HCT116 (cell line): ENCODE measurements around the gene CKMT2. TPM values are rescaled to one million over a fixed set of nuclear protein-coding genes. Genes with fewer than 3 reads are reported as not detected.

Experiments
- ATAC-seq: fragments of 200-7000 bp; cut with Tn5 transposase; 2 replicates; pipeline ENCODE4 v1.9.1; 2020; ENCODE audit warnings: mild to moderate bottlenecking, moderate library complexity
- BruUV-seq: library from RNA; stranded (reverse); fragments of 400-500 nt; replicated peaks from 2 replicates; lab custom pipeline; 2021; lab: Mats Ljungman, UMichigan
- CTCF ChIA-PET: fragments of 300-600 bp; sonication (Branson Sonifier 250); formaldehyde crosslinking; loops from one replicate; lab custom pipeline; 2021; ENCODE audit warnings: antibody characterized with exemption; lab: Charles Lee
- POLR2A ChIA-PET: fragments of 300-600, 350-600 bp; sonication (Branson Sonifier 250); formaldehyde crosslinking; loops from one replicate; lab custom pipeline; 2021; ENCODE audit warnings: antibody characterized with exemption; lab: Charles Lee
- RAD21 ChIA-PET, 2 experiments: fragments of 300-600 bp; sonication (Branson Sonifier 250); formaldehyde crosslinking; loops; one replicate each; lab custom pipeline; 2023; ENCODE audit warnings: low total read pairs in 2 of 2; ENCODE audit not compliant: uncharacterized antibody in 2 of 2, unreplicated experiment in 2 of 2, low non-redundant PET in 1 of 2; lab: Charles Lee
- DNase-seq: peaks from one replicate; pipeline ENCODE4 v3.0.0-alpha.2; 2010; ENCODE audit warnings: low read depth, low spot score
- H2AFZ ChIP-seq: fragments of 200-600 bp; shearing (Covaris generic), sonication (generic); 2 replicates; pipeline ENCODE4 v1.6.1; 2017; ENCODE audit warnings: low read depth, mixed run types, mixed read lengths, antibody characterized with exemption, low read length; ENCODE audit not compliant: poor library complexity, severe bottlenecking
- H3K27ac ChIP-seq: 2 replicates; pipeline ENCODE4 v1.5.1; 2012; ENCODE audit warnings: low read depth, low read length
- H3K27me3 ChIP-seq: fragments of 200-600 bp; sonication (generic); 2 replicates; pipeline ENCODE4 v1.6.1; 2016; ENCODE audit warnings: mixed run types, low read length, mixed read lengths; ENCODE audit not compliant: insufficient read depth
- H3K36me3 ChIP-seq, 2 experiments: fragments of 200-500 bp in 1 of 2; fragments of 200-600 bp in 1 of 2; sonication (Bioruptor generic) in 1 of 2; sonication (generic) in 1 of 2; 2 replicates each; pipeline versions ENCODE4 v1.5.1 to v1.6.1; 2014 to 2016; ENCODE audit warnings: low read length in 2 of 2, inconsistent platforms in 1 of 2, mixed read lengths in 1 of 2, mixed run types in 1 of 2; ENCODE audit not compliant: insufficient read depth in 2 of 2, control insufficient read depth in 1 of 2
- H3K4me1 ChIP-seq, 2 experiments: fragments of 200-600 bp in 1 of 2; sonication (generic) in 1 of 2; 2 replicates each; pipeline versions ENCODE4 v1.5.1 to v1.6.1; 2012 to 2017; ENCODE audit warnings: low read length in 2 of 2, inconsistent platforms in 1 of 2, mild to moderate bottlenecking in 1 of 2, mixed read lengths in 1 of 2, mixed run types in 1 of 2, moderate library complexity in 1 of 2; ENCODE audit not compliant: insufficient read depth in 2 of 2, control insufficient read depth in 1 of 2
- H3K4me2 ChIP-seq: fragments of 200-600 bp; sonication (generic); 2 replicates; pipeline ENCODE4 v1.6.1; 2017; ENCODE audit warnings: mixed run types, low read length, mixed read lengths
- H3K4me3 ChIP-seq, 2 experiments: fragments of 200-600 bp in 1 of 2; sonication (generic) in 1 of 2; replicated peaks in 1 of 2; 2 replicates each; pipeline ENCODE4 v1.5.1; 2011 to 2016; ENCODE audit warnings: low read length in 2 of 2, control low read depth in 1 of 2, low read depth in 1 of 2, mild to moderate bottlenecking in 1 of 2, mixed read lengths in 1 of 2, mixed run types in 1 of 2
- H3K79me2 ChIP-seq: fragments of 200-600 bp; sonication (generic); 2 replicates; pipeline ENCODE4 v1.6.1; 2017; ENCODE audit warnings: mild to moderate bottlenecking, mixed run types, low read length, moderate library complexity, mixed read lengths; ENCODE audit not compliant: insufficient read depth
- H3K9ac ChIP-seq: fragments of 200-600 bp; sonication (generic); 2 replicates; pipeline ENCODE4 v1.6.1; 2016; ENCODE audit warnings: low read length, mixed read lengths
- H3K9me2 ChIP-seq: fragments of 200-600 bp; sonication (generic), shearing (Covaris generic); 2 replicates; pipeline ENCODE4 v1.6.1; 2017; ENCODE audit warnings: mixed run types, mild to moderate bottlenecking, moderate library complexity; ENCODE audit not compliant: insufficient read depth
- H3K9me3 ChIP-seq, 2 experiments: fragments of 200-500 bp in 1 of 2; fragments of 200-600 bp in 1 of 2; sonication (Bioruptor generic) in 1 of 2; sonication (generic) in 1 of 2; 2 replicates each; pipeline ENCODE4 v1.6.1; 2014 to 2017; ENCODE audit warnings: low read length in 2 of 2, mixed read lengths in 2 of 2, inconsistent platforms in 1 of 2, low read depth in 1 of 2, mild to moderate bottlenecking in 1 of 2, mixed run types in 1 of 2, moderate library complexity in 1 of 2; ENCODE audit not compliant: control insufficient read depth in 1 of 2, insufficient read depth in 1 of 2
- H4K20me1 ChIP-seq: fragments of 200-600 bp; sonication (generic), shearing (Covaris generic); 2 replicates; pipeline ENCODE4 v1.6.1; 2017; ENCODE audit warnings: mixed run types, mild to moderate bottlenecking, moderate library complexity; ENCODE audit not compliant: insufficient read depth
- CBX3 ChIP-seq: IDR thresholded peaks from 2 replicates; pipeline ENCODE4 v1.6.1; 2012; ENCODE audit warnings: low read depth
- CEBPB ChIP-seq: IDR thresholded peaks from 2 replicates; pipeline ENCODE4 v1.6.1; 2012; ENCODE audit warnings: low read depth
- EZH2phosphoT487 ChIP-seq: fragments of 200-600 bp; IDR thresholded peaks from 2 replicates; pipeline ENCODE4 v1.6.1; 2018; ENCODE audit warnings: antibody characterized with exemption, borderline replicate concordance
- FOSL1 ChIP-seq: IDR thresholded peaks from 2 replicates; pipeline ENCODE4 v1.6.1; 2012; ENCODE audit warnings: low read depth
- JUND ChIP-seq: IDR thresholded peaks from 2 replicates; pipeline ENCODE4 v1.6.1; 2012
- MAX ChIP-seq: IDR thresholded peaks from 2 replicates; pipeline ENCODE4 v1.6.1; 2012
- POLR2A ChIP-seq: IDR thresholded peaks from 2 replicates; pipeline ENCODE4 v1.7.0; 2011; ENCODE audit warnings: borderline replicate concordance; ENCODE audit not compliant: insufficient read depth, insufficient read length; ENCODE audit errors: extremely low read depth
- RAD21 ChIP-seq: IDR thresholded peaks from 2 replicates; pipeline ENCODE4 v1.6.1; 2012; ENCODE audit warnings: low read depth, mild to moderate bottlenecking
- REST ChIP-seq: IDR thresholded peaks from 2 replicates; pipeline ENCODE4 v1.6.1; 2012; ENCODE audit warnings: low read depth
- TCF7L2 ChIP-seq: IDR thresholded peaks from 2 replicates; pipeline ENCODE4 v1.7.0; 2011; ENCODE audit warnings: borderline replicate concordance, inconsistent platforms; ENCODE audit not compliant: insufficient read depth, insufficient read length; ENCODE audit errors: extremely low read depth
- YY1 ChIP-seq: IDR thresholded peaks from 2 replicates; pipeline ENCODE4 v1.6.1; 2011; ENCODE audit warnings: low read length, low read depth, moderate library complexity, mild to moderate bottlenecking; ENCODE audit not compliant: insufficient replicate concordance; ENCODE audit errors: extremely low read depth
- ZFX ChIP-seq: fragments of 450-650 bp; IDR thresholded peaks from 2 replicates; pipeline ENCODE4 v1.6.1; 2017
- ZNF274 ChIP-seq: fragments of 200-500 bp; sonication (Bioruptor generic); IDR thresholded peaks from 2 replicates; pipeline ENCODE4 v1.6.1; 2014; ENCODE audit warnings: mild to moderate bottlenecking, low read depth, low read length, inconsistent platforms
- intact Hi-C: fragments of 100-400 bp; cut with micrococcal nuclease; formaldehyde crosslinking; loops from 2 replicates; pipeline ENCODE4 v1.10.0; 2022
- total RNA-seq: library from RNA; stranded (reverse); gene quantifications from one replicate; pipeline ENCODE4 v1.2.1, GENCODE V29; 2021; ENCODE audit not compliant: unreplicated experiment
- TF ChIP-seq, protein P1 (sequence below), 3 experiments: fragments of 200-600 bp in 1 of 3; sonication (generic) in 1 of 3; IDR thresholded peaks in 2 of 3; conservative IDR thresholded peaks in 1 of 3; 2 replicates each; pipeline ENCODE4 v1.5.1; 2012 to 2017; ENCODE audit warnings: low read depth in 2 of 3, low read length in 2 of 3, antibody characterized with exemption in 1 of 3, borderline replicate concordance in 1 of 3, control low read depth in 1 of 3, mild to moderate bottlenecking in 1 of 3, mixed read lengths in 1 of 3, mixed run types in 1 of 3, moderate library complexity in 1 of 3; ENCODE audit not compliant: insufficient read depth in 1 of 3
- TF ChIP-seq, protein P2 (sequence below): IDR thresholded peaks from 2 replicates; pipeline ENCODE4 v1.6.1; 2011; ENCODE audit warnings: mild to moderate bottlenecking, low read length, moderate library complexity; ENCODE audit not compliant: insufficient replicate concordance; ENCODE audit errors: extremely low read depth

Gene CKMT2
- total RNA-seq, 1 experiment from 2014 or later: not detected

GRCh38 chr5:81313686-81314085 is 80.6 kb downstream of the CKMT2 start:
- H3K4me2 ChIP-seq: no peak overlapping the region
- H3K27me3 ChIP-seq: no peaks in the 10 kb centered on the region
- no peaks in the 10 kb centered on the region for H3K79me2 ChIP-seq
- DNase-seq: no peak
- H3K9ac ChIP-seq: no peak overlapping the region
- no peaks in the 10 kb centered on the region for H3K4me1 ChIP-seq
- TF ChIP-seq MAX (no peak), YY1 (no peak), TCF7L2 (no peak), CBX3 (no peak), ZFX (no peak), EZH2phosphoT487 (no peak), JUND (no peak), RAD21 (no peak), CEBPB (no peak), POLR2A (no peak), ZNF274 (no peak), FOSL1 (no peak), REST (no peak)
- TF ChIP-seq, protein P1, sequence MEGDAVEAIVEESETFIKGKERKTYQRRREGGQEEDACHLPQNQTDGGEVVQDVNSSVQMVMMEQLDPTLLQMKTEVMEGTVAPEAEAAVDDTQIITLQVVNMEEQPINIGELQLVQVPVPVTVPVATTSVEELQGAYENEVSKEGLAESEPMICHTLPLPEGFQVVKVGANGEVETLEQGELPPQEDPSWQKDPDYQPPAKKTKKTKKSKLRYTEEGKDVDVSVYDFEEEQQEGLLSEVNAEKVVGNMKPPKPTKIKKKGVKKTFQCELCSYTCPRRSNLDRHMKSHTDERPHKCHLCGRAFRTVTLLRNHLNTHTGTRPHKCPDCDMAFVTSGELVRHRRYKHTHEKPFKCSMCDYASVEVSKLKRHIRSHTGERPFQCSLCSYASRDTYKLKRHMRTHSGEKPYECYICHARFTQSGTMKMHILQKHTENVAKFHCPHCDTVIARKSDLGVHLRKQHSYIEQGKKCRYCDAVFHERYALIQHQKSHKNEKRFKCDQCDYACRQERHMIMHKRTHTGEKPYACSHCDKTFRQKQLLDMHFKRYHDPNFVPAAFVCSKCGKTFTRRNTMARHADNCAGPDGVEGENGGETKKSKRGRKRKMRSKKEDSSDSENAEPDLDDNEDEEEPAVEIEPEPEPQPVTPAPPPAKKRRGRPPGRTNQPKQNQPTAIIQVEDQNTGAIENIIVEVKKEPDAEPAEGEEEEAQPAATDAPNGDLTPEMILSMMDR (IDR thresholded peaks at IDR 0.05 in 2 of 3, conservative IDR thresholded peaks at IDR 0.05 in 1 of 3; ENCODE audit: borderline replicate concordance in 1 of 3, insufficient read depth in 1 of 3, low read depth in 2 of 3, low read length in 2 of 3): no peak
- TF ChIP-seq, protein P2, sequence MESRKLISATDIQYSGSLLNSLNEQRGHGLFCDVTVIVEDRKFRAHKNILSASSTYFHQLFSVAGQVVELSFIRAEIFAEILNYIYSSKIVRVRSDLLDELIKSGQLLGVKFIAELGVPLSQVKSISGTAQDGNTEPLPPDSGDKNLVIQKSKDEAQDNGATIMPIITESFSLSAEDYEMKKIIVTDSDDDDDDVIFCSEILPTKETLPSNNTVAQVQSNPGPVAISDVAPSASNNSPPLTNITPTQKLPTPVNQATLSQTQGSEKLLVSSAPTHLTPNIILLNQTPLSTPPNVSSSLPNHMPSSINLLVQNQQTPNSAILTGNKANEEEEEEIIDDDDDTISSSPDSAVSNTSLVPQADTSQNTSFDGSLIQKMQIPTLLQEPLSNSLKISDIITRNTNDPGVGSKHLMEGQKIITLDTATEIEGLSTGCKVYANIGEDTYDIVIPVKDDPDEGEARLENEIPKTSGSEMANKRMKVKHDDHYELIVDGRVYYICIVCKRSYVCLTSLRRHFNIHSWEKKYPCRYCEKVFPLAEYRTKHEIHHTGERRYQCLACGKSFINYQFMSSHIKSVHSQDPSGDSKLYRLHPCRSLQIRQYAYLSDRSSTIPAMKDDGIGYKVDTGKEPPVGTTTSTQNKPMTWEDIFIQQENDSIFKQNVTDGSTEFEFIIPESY: no peak
- TF ChIP-seq, all 23 proteins: peak for 0
- Histone ChIP-seq H4K20me1 (no peaks in the 10 kb centered on the region), H3K4me3 (no peak overlapping the region), H2AFZ (no peak overlapping the region), H3K9me3 (no peaks in the 10 kb centered on the region), H3K9me2 (no peaks in the 10 kb centered on the region), H3K36me3 (peaks cover 9 to 18% of the 10 kb centered on the region in 2 experiments; a peak in 3 of 4 replicates), H3K27ac (no peak overlapping the region)
- ChIA-PET RAD21 (no interaction called here), POLR2A (no interaction called here), CTCF (no interaction called here)
- ATAC-seq: no peak
- BruUV-seq: no TSS peak
- intact Hi-C loops: no loop called here
